A549 (cell line): Measurements from ENCODE around the gene RASD2. TPM values are rescaled to one million over a fixed set of nuclear protein-coding genes. Genes with fewer than 3 reads are reported as not detected.

Experiments used
- ATAC-seq, 2 experiments: fragments of 200-7000 bp in 1 of 2; fragments of >200 bp in 1 of 2; cut with Nextera tagmentation in 1 of 2; cut with Tn5 transposase in 1 of 2; 3 replicates each; pipeline versions ENCODE4 v1.8.0 to v1.9.1; 2018 to 2020; ENCODE audit warnings: mild to moderate bottlenecking in 1 of 2, moderate library complexity in 1 of 2
- CTCF ChIA-PET: fragments of 300-600 bp; sonication (Branson Sonifier 250); formaldehyde crosslinking; extraction: SDS; loops from one replicate; lab custom pipeline; 2021; ENCODE audit warnings: antibody characterized with exemption, inconsistent platforms; lab: Yijun Ruan, JAX
- POLR2A ChIA-PET: fragments of 350-600 bp; formaldehyde crosslinking; extraction: SDS; loops from one replicate; lab custom pipeline; 2021; ENCODE audit warnings: antibody characterized with exemption, inconsistent platforms; lab: Yijun Ruan, JAX
- DNase-seq, 2 experiments: peaks; one replicate each; pipeline versions ENCODE4 v3.0.0 to v3.0.0-alpha.2; 2011 to 2016; ENCODE audit warnings: low read depth in 1 of 2, low spot score in 1 of 2
- FAIRE-seq: peaks from 2 replicates; lab custom pipeline; 2011; peaks lifted over from hg19 to GRCh38; lab: Jason Lieb, UNC
- H3K27ac ChIP-seq, 2 experiments: fragments of >200 bp; sonication (Bioruptor Twin); formaldehyde crosslinking; 3 replicates each; pipeline ENCODE4 v1.5.1; 2016 to 2017
- H3K4me1 ChIP-seq: fragments of >200 bp; sonication (Bioruptor Twin); formaldehyde crosslinking; 3 replicates; pipeline ENCODE4 v1.6.1; 2016
- H3K4me2 ChIP-seq: fragments of >200 bp; sonication (Bioruptor Twin); formaldehyde crosslinking; 3 replicates; pipeline ENCODE4 v1.6.1; 2016
- H3K4me3 ChIP-seq: fragments of >200 bp; sonication (Bioruptor Twin); formaldehyde crosslinking; 3 replicates; pipeline ENCODE4 v1.5.1; 2016
- H3K9me3 ChIP-seq: fragments of >200 bp; sonication (Bioruptor Twin); formaldehyde crosslinking; 3 replicates; pipeline ENCODE4 v1.6.1; 2016
- BHLHE40 ChIP-seq: IDR thresholded peaks from 2 replicates; pipeline ENCODE4 v1.6.1; 2012; ENCODE audit warnings: low read depth, low read length, inconsistent platforms
- CBX2 ChIP-seq: fragments of 200-600 bp; sonication (generic); IDR thresholded peaks from 2 replicates; pipeline ENCODE4 v1.6.1; 2016; ENCODE audit warnings: low read depth, mild to moderate bottlenecking, borderline replicate concordance
- CBX8 ChIP-seq: fragments of 200-600 bp; sonication (generic); IDR thresholded peaks from 2 replicates; pipeline ENCODE4 v1.6.1; 2016
- CEBPB ChIP-seq, 2 experiments: fragments of >200 bp in 1 of 2; sonication (Bioruptor Twin) in 1 of 2; formaldehyde crosslinking in 1 of 2; IDR thresholded peaks; 2 replicates each; pipeline ENCODE4 v1.6.1; 2012 to 2016
- EP300 ChIP-seq, 2 experiments: fragments of >200 bp; sonication (Bioruptor Twin); formaldehyde crosslinking; IDR thresholded peaks; 2 replicates in 1 of 2; 3 replicates in 1 of 2; pipeline ENCODE4 v1.6.1; 2016 to 2017
- FOSB ChIP-seq: fragments of 250-450 bp; sonication (Bioruptor Pico); IDR thresholded peaks from 2 replicates; pipeline ENCODE4 v1.5.0; 2020; ENCODE audit warnings: mild to moderate bottlenecking, moderate library complexity
- FOSL2 ChIP-seq, 2 experiments: fragments of 450-650 bp in 1 of 2; fragments of >200 bp in 1 of 2; sonication (Bioruptor Twin) in 1 of 2; formaldehyde crosslinking; IDR thresholded peaks; 2 replicates each; pipeline versions ENCODE4 v1.5.0 to v1.6.1; 2016 to 2020; ENCODE audit warnings: mild to moderate bottlenecking in 1 of 2, moderate library complexity in 1 of 2
- GATA3 ChIP-seq: IDR thresholded peaks from 2 replicates; pipeline ENCODE4 v1.6.1; 2012; ENCODE audit warnings: borderline replicate concordance
- HDAC2 ChIP-seq: fragments of 200-600 bp; sonication (generic); IDR thresholded peaks from 2 replicates; pipeline ENCODE4 v1.6.1; 2016
- HEYL ChIP-seq: fragments of 250-450 bp; sonication (Bioruptor Pico); IDR thresholded peaks from 2 replicates; pipeline ENCODE4 v1.8.0; 2021; ENCODE audit warnings: mild to moderate bottlenecking, moderate library complexity
- HOXB13 ChIP-seq: fragments of 250-450 bp; sonication (Bioruptor Pico); IDR thresholded peaks from 2 replicates; pipeline ENCODE4 v1.5.0; 2020; ENCODE audit warnings: low read depth, mild to moderate bottlenecking, moderate library complexity
- HOXB5 ChIP-seq: fragments of 250-450 bp; sonication (Bioruptor Pico); IDR thresholded peaks from 2 replicates; pipeline ENCODE4 v1.5.0; 2020; ENCODE audit warnings: mild to moderate bottlenecking, moderate library complexity
- JUN ChIP-seq, 2 experiments: fragments of >200 bp; sonication (Bioruptor Twin); formaldehyde crosslinking; IDR thresholded peaks; 2 replicates in 1 of 2; 3 replicates in 1 of 2; pipeline ENCODE4 v1.6.1; 2016 to 2017
- JUNB ChIP-seq: fragments of >200 bp; sonication (Bioruptor Twin); formaldehyde crosslinking; IDR thresholded peaks from 2 replicates; pipeline ENCODE4 v1.6.1; 2016
- KDM5A ChIP-seq: fragments of 200-600 bp; sonication (generic); IDR thresholded peaks from 2 replicates; pipeline ENCODE4 v1.6.1; 2016; ENCODE audit warnings: antibody characterized with exemption, mild to moderate bottlenecking
- MAFK ChIP-seq: fragments of 450-650 bp; IDR thresholded peaks from 2 replicates; pipeline ENCODE4 v1.6.1; 2014; ENCODE audit not compliant: partially characterized antibody
- NR3C1 ChIP-seq: fragments of >200 bp; sonication (Bioruptor Twin); formaldehyde crosslinking; IDR thresholded peaks from 3 replicates; pipeline ENCODE4 v1.6.1; 2017
- PHF8 ChIP-seq: fragments of 200-600 bp; sonication (generic); IDR thresholded peaks from 2 replicates; pipeline ENCODE4 v1.6.1; 2016; ENCODE audit warnings: low read depth, mild to moderate bottlenecking, antibody characterized with exemption, moderate library complexity, borderline replicate concordance
- POLR2AphosphoS2 ChIP-seq: conservative IDR thresholded peaks from 2 replicates; pipeline ENCODE4 v1.6.1; 2012; ENCODE audit warnings: low read length, improper control_type of control experiment, inconsistent platforms
- RAD21 ChIP-seq, 2 experiments: fragments of >200 bp in 1 of 2; sonication (Bioruptor Twin) in 1 of 2; formaldehyde crosslinking in 1 of 2; IDR thresholded peaks in 1 of 2; conservative IDR thresholded peaks in 1 of 2; 2 replicates in 1 of 2; 3 replicates in 1 of 2; pipeline ENCODE4 v1.6.1; 2012 to 2018; ENCODE audit warnings: inconsistent platforms in 1 of 2
- RARB ChIP-seq: fragments of 250-450 bp; sonication (Bioruptor Pico); IDR thresholded peaks from 2 replicates; pipeline ENCODE4 v1.8.0; 2021; ENCODE audit warnings: mild to moderate bottlenecking, moderate library complexity
- RCOR1 ChIP-seq: fragments of 150-350 bp; IDR thresholded peaks from 2 replicates; pipeline ENCODE4 v1.6.1; 2014; ENCODE audit warnings: antibody characterized with exemption, low read length, low read depth
- RFX5 ChIP-seq: fragments of 450-650 bp; IDR thresholded peaks from 2 replicates; pipeline ENCODE4 v1.7.1; 2014; ENCODE audit warnings: antibody characterized with exemption, mild to moderate bottlenecking, moderate library complexity
- RNF2 ChIP-seq: fragments of 200-600 bp; sonication (generic); IDR thresholded peaks from 2 replicates; pipeline ENCODE4 v1.6.1; 2016; ENCODE audit warnings: low read depth, mild to moderate bottlenecking, antibody characterized with exemption, moderate library complexity, borderline replicate concordance
- TFCP2L1 ChIP-seq: fragments of 250-450 bp; sonication (Bioruptor Pico); IDR thresholded peaks from 2 replicates; pipeline ENCODE4 v1.5.0; 2021; ENCODE audit warnings: mild to moderate bottlenecking
- ZC3H11A ChIP-seq: fragments of 450-650 bp; IDR thresholded peaks from 2 replicates; pipeline ENCODE4 v1.6.1; 2014; ENCODE audit warnings: antibody characterized with exemption, mild to moderate bottlenecking
- ZFP36 ChIP-seq: fragments of 450-650 bp; IDR thresholded peaks from 2 replicates; pipeline ENCODE4 v1.6.1; 2014; ENCODE audit warnings: borderline replicate concordance; ENCODE audit not compliant: partially characterized antibody
- WGBS: methylation state at CpG from one replicate; pipeline ENCODE4 v1.1.6; 2017; ENCODE audit errors: missing lambda C conversion rate; 5-methylcytosine and 5-hydroxymethylcytosine counted together
- polyA plus RNA-seq, 4 experiments: library from polyadenylated mRNA; depleted of rRNA in 3 of 4; stranded (reverse); fragments of >200 nt; fragmentation: RNase III in 1 of 4; extraction: RNeasy Plus Mini Kit Qiagen cat#74134 plus additional on column Dnase treatment in 1 of 4; gene quantifications; 2 replicates in 3 of 4; 3 replicates in 1 of 4; pipeline ENCODE4 v1.2.3, GENCODE V29; 2011 to 2017
- TF ChIP-seq, protein P1 (sequence below): fragments of >200 bp; sonication (Bioruptor Twin); formaldehyde crosslinking; IDR thresholded peaks from 3 replicates; pipeline ENCODE4 v1.6.1; 2016
- TF ChIP-seq, protein P2 (sequence below): IDR thresholded peaks from 2 replicates; pipeline ENCODE4 v1.6.1; 2012
- TF ChIP-seq, protein P3 (sequence below): IDR thresholded peaks from 2 replicates; pipeline ENCODE4 v1.6.1; 2012
- TF ChIP-seq, protein P4 (sequence below): fragments of 150-350 bp; IDR thresholded peaks from 2 replicates; pipeline ENCODE4 v1.6.1; 2014; ENCODE audit warnings: low read depth, mild to moderate bottlenecking, low read length
- TF ChIP-seq, protein P5 (sequence below): fragments of >200 bp; sonication (Bioruptor Twin); formaldehyde crosslinking; IDR thresholded peaks from 2 replicates; pipeline ENCODE4 v1.6.1; 2016

RASD2 gene
- polyA plus RNA-seq, 2 of the 4 experiments (the other 2 are of a cell fraction), result 0.61 to 1.2 TPM

DNA sequence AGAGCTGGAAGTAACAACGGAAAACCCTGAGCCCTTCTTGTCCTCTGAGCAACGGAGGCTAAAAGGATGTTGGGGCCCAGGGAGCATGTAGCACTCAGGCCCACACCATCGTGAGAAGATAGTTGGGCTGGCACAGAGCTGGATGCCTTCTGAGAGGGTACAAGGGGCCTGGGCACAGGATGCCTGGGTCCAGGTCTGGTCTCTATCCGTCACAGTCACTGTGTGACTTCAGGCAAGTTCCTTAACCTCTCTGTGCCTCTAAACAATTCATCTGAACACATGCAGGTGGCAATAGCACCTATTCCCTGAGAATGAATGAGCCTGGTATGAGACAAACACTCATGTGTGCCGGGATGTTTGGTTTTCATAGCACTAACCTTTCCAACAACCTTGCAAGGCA, 47.3 kb downstream of the RASD2 start:
- POLR2A ChIA-PET, result no interaction called here
- peaks cover 67% of the 10 kb centered on the region for H3K4me1 ChIP-seq
- ATAC-seq (no peak), FAIRE-seq (no peak), DNase-seq (no peak)
- peak overlapping the region; percentile 97 to 99 for H3K27ac ChIP-seq
- H3K9me3 ChIP-seq, result peaks cover 4% of the 10 kb centered on the region; the same call in 1 of the 3 replicates
- H3K4me3 ChIP-seq, result no peak overlapping the region
- peak overlapping the region; percentile 78 for H3K4me2 ChIP-seq
- CTCF ChIA-PET, result interaction anchor here (0.9 to 4.4 kb wide), 4 partner anchors 33 to 157 kb away, joined by 3 to 24 read pairs (median 6); no protein-coding TSS in a partner anchor
- peak; percentile 60 for TF ChIP-seq ZFP36
- TF ChIP-seq FOSB (CRISPR knock-in tag), result no peak
- WGBS, result 83% methylated on average over 4 of the region's 5 CpGs

DNA sequence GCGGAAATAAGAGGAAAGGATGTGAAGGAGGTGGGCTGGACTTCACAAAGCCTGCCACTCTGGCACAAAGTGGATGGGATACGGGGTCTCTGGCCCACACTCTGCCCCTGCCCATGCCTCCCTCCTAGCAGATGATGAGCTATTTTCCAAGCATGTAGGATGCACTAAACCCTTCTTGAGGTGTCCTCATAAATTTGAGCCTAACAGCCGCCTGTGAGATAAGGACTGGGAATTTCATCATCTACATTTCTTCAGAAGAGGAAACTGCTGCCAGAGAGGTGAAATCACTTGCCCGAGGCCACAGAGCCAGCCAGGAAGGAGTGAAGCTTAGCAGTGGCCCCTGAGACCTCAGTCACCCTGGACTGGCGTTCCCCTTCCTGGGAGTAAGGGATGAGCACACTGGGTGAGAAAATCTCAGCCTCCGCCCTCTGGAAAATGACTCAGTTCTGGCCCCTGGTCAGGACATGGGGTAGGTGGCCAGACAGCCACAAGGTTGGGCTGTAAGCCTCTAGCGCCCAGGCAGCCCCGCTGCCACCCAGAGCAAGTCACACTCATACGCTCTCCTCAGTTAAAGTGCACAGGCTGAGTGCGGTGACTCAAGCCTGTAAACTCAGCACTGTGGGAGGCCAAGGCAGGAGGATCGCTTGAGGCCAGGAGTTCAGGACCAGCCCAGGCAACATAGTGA, 48.6 kb downstream of the RASD2 start:
- peaks cover 67% of the 10 kb centered on the region for H3K4me1 ChIP-seq
- FAIRE-seq (no peak), DNase-seq (peak; percentile 87 to 97), ATAC-seq (peak; percentile 94 to 95)
- peak overlapping the region; percentile 78 for H3K4me2 ChIP-seq
- ChIA-PET CTCF (interaction anchor here (0.8 to 4.4 kb wide), 5 partner anchors 14 to 158 kb away, joined by 3 to 24 read pairs (median 4); no protein-coding TSS in a partner anchor), POLR2A (interaction anchor here (0.5 to 1.6 kb wide), 5 partner anchors 33 to 238 kb away, joined by 3 to 4 read pairs (median 4); no protein-coding TSS in a partner anchor)
- H3K27ac ChIP-seq, result peak overlapping the region; percentile 97 to 99
- H3K4me3 ChIP-seq, result no peak overlapping the region
- peaks cover 4% of the 10 kb centered on the region; the same call in 1 of the 3 replicates for H3K9me3 ChIP-seq
- TF ChIP-seq TFCP2L1 (CRISPR knock-in tag), result no peak
- TF ChIP-seq MAFK, result peak; percentile 4
- TF ChIP-seq EP300 (IDR thresholded peaks at IDR 0.05), result peak; percentile 82 to 92; a peak in 4 of 5 replicates
- TF ChIP-seq CBX2, result no peak
- peak; percentile 82 to 96 for TF ChIP-seq CEBPB (IDR thresholded peaks at IDR 0.05)
- peak; percentile 41; the same call in 1 of the 2 replicates for TF ChIP-seq HEYL (CRISPR knock-in tag)
- TF ChIP-seq JUNB, result peak; percentile 84
- no peak for TF ChIP-seq PHF8
- no peak for TF ChIP-seq KDM5A
- TF ChIP-seq, protein P1, sequence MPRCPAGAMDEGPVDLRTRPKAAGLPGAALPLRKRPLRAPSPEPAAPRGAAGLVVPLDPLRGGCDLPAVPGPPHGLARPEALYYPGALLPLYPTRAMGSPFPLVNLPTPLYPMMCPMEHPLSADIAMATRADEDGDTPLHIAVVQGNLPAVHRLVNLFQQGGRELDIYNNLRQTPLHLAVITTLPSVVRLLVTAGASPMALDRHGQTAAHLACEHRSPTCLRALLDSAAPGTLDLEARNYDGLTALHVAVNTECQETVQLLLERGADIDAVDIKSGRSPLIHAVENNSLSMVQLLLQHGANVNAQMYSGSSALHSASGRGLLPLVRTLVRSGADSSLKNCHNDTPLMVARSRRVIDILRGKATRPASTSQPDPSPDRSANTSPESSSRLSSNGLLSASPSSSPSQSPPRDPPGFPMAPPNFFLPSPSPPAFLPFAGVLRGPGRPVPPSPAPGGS, result peak; percentile 67; the same call in 1 of the 3 replicates
- peak; percentile 83 to 89; a peak in 4 of 5 replicates for TF ChIP-seq JUN (IDR thresholded peaks at IDR 0.05)
- peak; percentile 92 for TF ChIP-seq GATA3
- no peak for TF ChIP-seq POLR2AphosphoS2
- TF ChIP-seq RARB, result no peak
- no peak for TF ChIP-seq CBX8
- TF ChIP-seq FOSB (CRISPR knock-in tag), result no peak
- 0 out of 2 replicates have a peak, but pooled peaks have one; percentile 44 for TF ChIP-seq RCOR1
- TF ChIP-seq, protein P2, sequence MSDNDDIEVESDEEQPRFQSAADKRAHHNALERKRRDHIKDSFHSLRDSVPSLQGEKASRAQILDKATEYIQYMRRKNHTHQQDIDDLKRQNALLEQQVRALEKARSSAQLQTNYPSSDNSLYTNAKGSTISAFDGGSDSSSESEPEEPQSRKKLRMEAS, result peak; percentile 64
- TF ChIP-seq HOXB13, result 0 out of 2 replicates have a peak, but pooled peaks have one; percentile 32
- TF ChIP-seq NR3C1, result no peak
- no peak for TF ChIP-seq HOXB5 (CRISPR knock-in tag)
- TF ChIP-seq, protein P3, sequence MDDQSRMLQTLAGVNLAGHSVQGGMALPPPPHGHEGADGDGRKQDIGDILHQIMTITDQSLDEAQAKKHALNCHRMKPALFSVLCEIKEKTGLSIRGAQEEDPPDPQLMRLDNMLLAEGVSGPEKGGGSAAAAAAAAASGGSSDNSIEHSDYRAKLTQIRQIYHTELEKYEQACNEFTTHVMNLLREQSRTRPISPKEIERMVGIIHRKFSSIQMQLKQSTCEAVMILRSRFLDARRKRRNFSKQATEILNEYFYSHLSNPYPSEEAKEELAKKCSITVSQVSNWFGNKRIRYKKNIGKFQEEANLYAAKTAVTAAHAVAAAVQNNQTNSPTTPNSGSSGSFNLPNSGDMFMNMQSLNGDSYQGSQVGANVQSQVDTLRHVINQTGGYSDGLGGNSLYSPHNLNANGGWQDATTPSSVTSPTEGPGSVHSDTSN, result peak; percentile 25; the same call in 1 of the 2 replicates
- TF ChIP-seq, protein P4, sequence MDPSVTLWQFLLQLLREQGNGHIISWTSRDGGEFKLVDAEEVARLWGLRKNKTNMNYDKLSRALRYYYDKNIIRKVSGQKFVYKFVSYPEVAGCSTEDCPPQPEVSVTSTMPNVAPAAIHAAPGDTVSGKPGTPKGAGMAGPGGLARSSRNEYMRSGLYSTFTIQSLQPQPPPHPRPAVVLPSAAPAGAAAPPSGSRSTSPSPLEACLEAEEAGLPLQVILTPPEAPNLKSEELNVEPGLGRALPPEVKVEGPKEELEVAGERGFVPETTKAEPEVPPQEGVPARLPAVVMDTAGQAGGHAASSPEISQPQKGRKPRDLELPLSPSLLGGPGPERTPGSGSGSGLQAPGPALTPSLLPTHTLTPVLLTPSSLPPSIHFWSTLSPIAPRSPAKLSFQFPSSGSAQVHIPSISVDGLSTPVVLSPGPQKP, result no peak
- peak; percentile 19 to 39; a peak in 3 of 5 replicates for TF ChIP-seq RAD21 (conservative IDR thresholded peaks at IDR 0.05 in 1 of 2, IDR thresholded peaks at IDR 0.05 in 1 of 2)
- peak; percentile 81 for TF ChIP-seq FOSL2 (IDR thresholded peaks at IDR 0.05)
- TF ChIP-seq FOSL2 (CRISPR knock-in tag; IDR thresholded peaks at IDR 0.05), result peak; percentile 87
- no peak for TF ChIP-seq HDAC2
- TF ChIP-seq RFX5, result no peak
- no peak for TF ChIP-seq BHLHE40
- no peak for TF ChIP-seq RNF2
- TF ChIP-seq, protein P5, sequence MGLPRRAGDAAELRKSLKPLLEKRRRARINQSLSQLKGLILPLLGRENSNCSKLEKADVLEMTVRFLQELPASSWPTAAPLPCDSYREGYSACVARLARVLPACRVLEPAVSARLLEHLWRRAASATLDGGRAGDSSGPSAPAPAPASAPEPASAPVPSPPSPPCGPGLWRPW, result peak; percentile 67; the same call in 1 of the 2 replicates
- no peak for TF ChIP-seq ZC3H11A
- 3% methylated on average over 8 of the region's 11 CpGs for WGBS
